DOHH2 (cell line): ENCODE results near the gene SKAP1.

ENCODE experiments used
- H3F3A ChIP-seq: fragments of 200-600 bp; sonication (generic), shearing (Covaris generic); 2 replicates; pipeline ENCODE4 v1.6.0; 2016; ENCODE audit warnings: antibody characterized with exemption, mild to moderate bottlenecking; ENCODE audit not compliant: control insufficient read depth, insufficient read depth
- H3K27ac ChIP-seq: fragments of 200-600 bp; sonication (generic); 2 replicates; pipeline ENCODE4 v1.5.1; 2014; ENCODE audit warnings: low read depth, mild to moderate bottlenecking, low read length, moderate library complexity
- H3K27me3 ChIP-seq: fragments of 200-600 bp; sonication (generic); 2 replicates; pipeline ENCODE4 v1.6.1; 2014; ENCODE audit warnings: mild to moderate bottlenecking, low read length, mixed read lengths; ENCODE audit not compliant: control insufficient read depth
- H3K36me3 ChIP-seq: fragments of 200-600 bp; sonication (generic); 2 replicates; pipeline ENCODE4 v1.6.1; 2014; ENCODE audit warnings: mild to moderate bottlenecking, low read length, moderate library complexity, mixed read lengths; ENCODE audit not compliant: control insufficient read depth
- H3K4me1 ChIP-seq: fragments of 200-600 bp; sonication (generic); 2 replicates; pipeline ENCODE4 v1.6.1; 2014; ENCODE audit warnings: mild to moderate bottlenecking, low read length, mixed read lengths; ENCODE audit not compliant: control insufficient read depth
- H3K4me2 ChIP-seq: fragments of 200-600 bp; sonication (generic); 2 replicates; pipeline ENCODE4 v1.6.0; 2014; ENCODE audit warnings: mild to moderate bottlenecking, low read length, moderate library complexity
- H3K4me3 ChIP-seq: fragments of 200-600 bp; sonication (generic); 2 replicates; pipeline ENCODE4 v1.5.1; 2014; ENCODE audit warnings: mild to moderate bottlenecking, low read length, mixed read lengths
- H3K79me2 ChIP-seq: fragments of 200-600 bp; sonication (generic); 2 replicates; pipeline ENCODE4 v1.6.1; 2014; ENCODE audit warnings: mild to moderate bottlenecking, low read length, mixed read lengths; ENCODE audit not compliant: control insufficient read depth
- H3K9me2 ChIP-seq: fragments of 200-600 bp; sonication (generic); replicated peaks from 2 replicates; pipeline ENCODE4 v1.6.1; 2014; ENCODE audit warnings: mild to moderate bottlenecking, low read length, mixed read lengths; ENCODE audit not compliant: control insufficient read depth
- H3K9me3 ChIP-seq: fragments of 200-600 bp; sonication (generic); 2 replicates; pipeline ENCODE4 v1.6.1; 2014; ENCODE audit warnings: antibody characterized with exemption, low read length, mixed read lengths; ENCODE audit not compliant: control insufficient read depth, insufficient read depth
- H4K20me1 ChIP-seq: fragments of 200-600 bp; sonication (generic); 2 replicates; pipeline ENCODE4 v1.6.0; 2014; ENCODE audit warnings: low read depth, mild to moderate bottlenecking, antibody characterized with exemption, low read length, moderate library complexity; ENCODE audit not compliant: control insufficient read depth, insufficient read depth
- EZH2phosphoT487 ChIP-seq: fragments of 200-600 bp; sonication (generic); IDR thresholded peaks from 2 replicates; pipeline ENCODE4 v1.6.1; 2017; ENCODE audit warnings: borderline replicate concordance, mild to moderate bottlenecking, antibody characterized with exemption, low read length, moderate library complexity, mixed read lengths
- TF ChIP-seq, protein P1 (sequence below): fragments of 200-600 bp; sonication (generic); IDR thresholded peaks from one replicate; pipeline ENCODE4 v1.5.1; 2014; ENCODE audit warnings: antibody characterized with exemption, mild to moderate bottlenecking, low read depth, low read length; ENCODE audit not compliant: poor library complexity, severe bottlenecking

The SKAP1 gene

DNA sequence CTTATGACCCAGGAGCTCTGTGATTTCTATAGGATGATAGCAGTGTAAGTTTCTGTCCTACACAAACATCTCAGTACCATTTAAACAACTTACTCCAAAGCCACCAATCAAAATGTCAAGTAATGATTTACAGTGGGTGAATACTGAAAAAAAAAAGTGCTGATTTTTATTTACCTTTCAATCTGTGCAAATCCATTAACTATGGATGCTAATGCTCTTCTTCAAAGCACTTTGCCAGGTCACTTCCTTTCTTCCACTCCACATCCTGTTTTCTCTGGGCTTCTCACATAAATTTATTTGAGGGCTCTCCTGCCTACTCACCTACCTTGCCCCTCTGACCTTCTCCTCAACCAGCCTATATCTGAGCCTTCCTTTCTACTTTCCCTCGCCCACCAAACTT, 101.6 kb downstream of the SKAP1 start:
- Histone ChIP-seq H3K27ac (no peak overlapping the region), H3F3A (no peaks in the 10 kb centered on the region), H4K20me1 (no peaks in the 10 kb centered on the region), H3K4me1 (no peaks in the 10 kb centered on the region), H3K4me3 (no peak overlapping the region), H3K9me3 (no peaks in the 10 kb centered on the region), H3K9me2 (no peaks in the 10 kb centered on the region), H3K79me2 (no peaks in the 10 kb centered on the region), H3K27me3 (peaks cover 33% of the 10 kb centered on the region), H3K4me2 (no peak overlapping the region), H3K36me3 (no peaks in the 10 kb centered on the region)
- TF ChIP-seq, protein P1, sequence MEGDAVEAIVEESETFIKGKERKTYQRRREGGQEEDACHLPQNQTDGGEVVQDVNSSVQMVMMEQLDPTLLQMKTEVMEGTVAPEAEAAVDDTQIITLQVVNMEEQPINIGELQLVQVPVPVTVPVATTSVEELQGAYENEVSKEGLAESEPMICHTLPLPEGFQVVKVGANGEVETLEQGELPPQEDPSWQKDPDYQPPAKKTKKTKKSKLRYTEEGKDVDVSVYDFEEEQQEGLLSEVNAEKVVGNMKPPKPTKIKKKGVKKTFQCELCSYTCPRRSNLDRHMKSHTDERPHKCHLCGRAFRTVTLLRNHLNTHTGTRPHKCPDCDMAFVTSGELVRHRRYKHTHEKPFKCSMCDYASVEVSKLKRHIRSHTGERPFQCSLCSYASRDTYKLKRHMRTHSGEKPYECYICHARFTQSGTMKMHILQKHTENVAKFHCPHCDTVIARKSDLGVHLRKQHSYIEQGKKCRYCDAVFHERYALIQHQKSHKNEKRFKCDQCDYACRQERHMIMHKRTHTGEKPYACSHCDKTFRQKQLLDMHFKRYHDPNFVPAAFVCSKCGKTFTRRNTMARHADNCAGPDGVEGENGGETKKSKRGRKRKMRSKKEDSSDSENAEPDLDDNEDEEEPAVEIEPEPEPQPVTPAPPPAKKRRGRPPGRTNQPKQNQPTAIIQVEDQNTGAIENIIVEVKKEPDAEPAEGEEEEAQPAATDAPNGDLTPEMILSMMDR, result no peak
- TF ChIP-seq EZH2phosphoT487, result no peak

DNA sequence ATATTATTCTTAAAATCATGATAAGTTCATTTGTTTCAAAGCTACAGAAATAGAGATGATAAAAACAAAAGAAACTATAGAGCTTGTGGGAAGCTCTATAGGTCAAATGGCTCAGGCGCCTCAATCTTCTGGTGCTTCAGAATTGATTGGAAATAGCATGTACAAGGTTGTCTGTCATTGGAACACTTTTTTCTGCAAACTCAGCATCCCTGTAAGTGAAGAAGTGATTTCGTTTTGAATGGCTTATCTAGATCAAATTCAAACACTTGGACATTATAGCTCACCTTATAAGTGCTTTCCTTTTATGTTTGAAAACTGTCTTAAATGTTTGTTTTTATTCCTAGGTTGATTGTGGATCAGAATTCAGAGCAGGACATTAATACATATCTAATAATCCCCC, 103.7 kb downstream of the SKAP1 start:
- H3K4me2 ChIP-seq, result no peak overlapping the region
- no peaks in the 10 kb centered on the region for H3F3A ChIP-seq
- TF ChIP-seq EZH2phosphoT487, result no peak
- TF ChIP-seq, protein P1, result no peak
- no peaks in the 10 kb centered on the region for H4K20me1 ChIP-seq
- H3K9me2 ChIP-seq, result no peaks in the 10 kb centered on the region
- no peak overlapping the region for H3K4me3 ChIP-seq
- H3K4me1 ChIP-seq, result no peaks in the 10 kb centered on the region
- no peaks in the 10 kb centered on the region for H3K79me2 ChIP-seq
- no peaks in the 10 kb centered on the region for H3K36me3 ChIP-seq
- no peaks in the 10 kb centered on the region for H3K9me3 ChIP-seq
- no peak overlapping the region for H3K27ac ChIP-seq
- H3K27me3 ChIP-seq, result peaks cover 30% of the 10 kb centered on the region

DNA sequence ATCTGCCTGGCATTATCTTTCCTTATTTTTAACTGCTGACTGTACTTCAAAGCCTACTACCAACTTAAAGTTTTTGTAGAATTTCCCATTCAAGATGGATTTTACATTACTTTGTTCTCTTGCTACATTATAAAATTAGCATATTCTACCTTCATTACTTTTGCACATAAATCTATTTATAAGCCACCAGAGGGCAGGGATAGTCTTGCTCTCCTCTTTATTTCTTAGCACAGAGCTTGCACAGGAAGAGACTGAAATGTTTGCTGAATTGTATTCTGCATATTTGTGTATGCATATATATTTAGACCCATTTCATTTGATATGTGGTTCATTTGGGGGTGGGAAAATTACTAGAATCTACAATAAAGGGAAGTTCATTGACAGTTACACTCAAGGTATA, 108.0 kb downstream of the SKAP1 start:
- Histone ChIP-seq H3K4me2 (no peak overlapping the region), H3K36me3 (no peaks in the 10 kb centered on the region), H3K27me3 (peaks cover 23% of the 10 kb centered on the region), H3K4me3 (no peak overlapping the region), H3K4me1 (no peaks in the 10 kb centered on the region), H3K79me2 (no peaks in the 10 kb centered on the region), H4K20me1 (no peaks in the 10 kb centered on the region), H3K27ac (no peak overlapping the region), H3K9me3 (no peaks in the 10 kb centered on the region), H3K9me2 (no peaks in the 10 kb centered on the region), H3F3A (no peaks in the 10 kb centered on the region)
- TF ChIP-seq, protein P1, result peak; percentile 22
- TF ChIP-seq EZH2phosphoT487, result no peak

DNA sequence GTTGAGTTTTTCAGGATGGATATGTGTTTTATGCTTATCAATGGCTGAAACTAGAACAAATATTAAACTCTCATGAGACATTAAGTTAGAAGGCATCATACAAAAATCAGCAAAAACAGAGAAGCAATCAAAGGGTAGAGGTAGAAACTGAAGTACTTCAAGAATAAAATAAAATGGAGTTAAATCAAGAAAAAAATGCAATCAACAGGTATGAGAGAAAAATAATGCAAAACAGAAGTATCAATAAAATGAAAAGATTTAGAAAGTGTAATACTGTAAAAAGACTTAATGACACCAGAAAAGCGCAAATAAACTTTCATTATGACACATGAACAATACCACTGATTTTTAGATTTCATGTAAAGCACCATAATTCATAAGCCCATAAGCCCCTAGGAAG, 112.3 kb downstream of the SKAP1 start:
- TF ChIP-seq, protein P1, result no peak
- no peak for TF ChIP-seq EZH2phosphoT487
- Histone ChIP-seq H3K9me3 (no peaks in the 10 kb centered on the region), H4K20me1 (no peaks in the 10 kb centered on the region), H3K4me2 (no peak overlapping the region), H3F3A (no peaks in the 10 kb centered on the region), H3K36me3 (no peaks in the 10 kb centered on the region), H3K27me3 (peaks cover 43% of the 10 kb centered on the region), H3K79me2 (no peaks in the 10 kb centered on the region), H3K4me1 (no peaks in the 10 kb centered on the region), H3K27ac (no peak overlapping the region), H3K4me3 (no peak overlapping the region), H3K9me2 (no peaks in the 10 kb centered on the region)
